ENCODE data around the gene KIF26A.

The KIF26A gene

GRCh38 chr14:104187931-104188726, 49.7 kb downstream of the KIF26A start:
- DNase-seq = peak in 1 of 2 experiments; percentile 13
- TF ChIP-seq GATA1 (IDR thresholded peaks at IDR 0.05; ENCODE audit: low read depth, low read length) = no peak
- TF ChIP-seq POLR2A (IDR thresholded peaks at IDR 0.05; ENCODE audit: low read length) = no peak

GRCh38 chr14:104188727-104189400, 50.5 kb downstream of the KIF26A start:
- no peak for DNase-seq
- no peak for TF ChIP-seq GATA1 (IDR thresholded peaks at IDR 0.05; ENCODE audit: low read depth, low read length)
- no peak for TF ChIP-seq POLR2A (IDR thresholded peaks at IDR 0.05; ENCODE audit: low read length)

GRCh38 chr14:104189629-104190335, 51.4 kb downstream of the KIF26A start:
- DNase-seq = no peak
- TF ChIP-seq GATA1 (IDR thresholded peaks at IDR 0.05; ENCODE audit: low read depth, low read length) (no peak), POLR2A (IDR thresholded peaks at IDR 0.05; ENCODE audit: low read length) (no peak)

- TF ChIP-seq POLR2A (IDR thresholded peaks at IDR 0.05; ENCODE audit: low read length) (no peak), GATA1 (IDR thresholded peaks at IDR 0.05; ENCODE audit: low read depth, low read length) (no peak)
- DNase-seq = no peak
Observed at GRCh38 chr14:104190396-104191000, 52.1 kb downstream of the KIF26A start.

- TF ChIP-seq GATA1 (IDR thresholded peaks at IDR 0.05; ENCODE audit: low read depth, low read length) = no peak
- no peak for TF ChIP-seq POLR2A (IDR thresholded peaks at IDR 0.05; ENCODE audit: low read length)
- DNase-seq = no peak
Observed at GRCh38 chr14:104191409-104191997, 53.1 kb downstream of the KIF26A start.

- no peak for DNase-seq
- TF ChIP-seq POLR2A (IDR thresholded peaks at IDR 0.05; ENCODE audit: low read length) (no peak), GATA1 (IDR thresholded peaks at IDR 0.05; ENCODE audit: low read depth, low read length) (no peak)
Observed at GRCh38 chr14:104192146-104192882, 53.9 kb downstream of the KIF26A start.

- DNase-seq = no peak
- TF ChIP-seq GATA1 (IDR thresholded peaks at IDR 0.05; ENCODE audit: low read depth, low read length) (no peak), POLR2A (IDR thresholded peaks at IDR 0.05; ENCODE audit: low read length) (no peak)
Observed at GRCh38 chr14:104192883-104193245, 54.5 kb downstream of the KIF26A start.

- TF ChIP-seq GATA1 (IDR thresholded peaks at IDR 0.05; ENCODE audit: low read depth, low read length) (no peak), POLR2A (IDR thresholded peaks at IDR 0.05; ENCODE audit: low read length) (no peak)
- no peak for DNase-seq
Observed at GRCh38 chr14:104194016-104194415, 55.6 kb downstream of the KIF26A start.

- TF ChIP-seq POLR2A (IDR thresholded peaks at IDR 0.05; ENCODE audit: low read length) (no peak), GATA1 (IDR thresholded peaks at IDR 0.05; ENCODE audit: low read depth, low read length) (no peak)
- DNase-seq = no peak
Observed at GRCh38 chr14:104194716-104195115, 56.3 kb downstream of the KIF26A start.

GRCh38 chr14:104195361-104195760, 57.0 kb downstream of the KIF26A start:
- TF ChIP-seq POLR2A (IDR thresholded peaks at IDR 0.05; ENCODE audit: low read length) (no peak), GATA1 (IDR thresholded peaks at IDR 0.05; ENCODE audit: low read depth, low read length) (no peak)
- DNase-seq = no peak

- TF ChIP-seq GATA1 (IDR thresholded peaks at IDR 0.05; ENCODE audit: low read depth, low read length) (no peak), POLR2A (IDR thresholded peaks at IDR 0.05; ENCODE audit: low read length) (no peak)
- no peak for DNase-seq
Observed at GRCh38 chr14:104195878-104196277, 57.5 kb downstream of the KIF26A start.

- no peak for DNase-seq
- no peak for TF ChIP-seq POLR2A (IDR thresholded peaks at IDR 0.05; ENCODE audit: low read length)
- no peak for TF ChIP-seq GATA1 (IDR thresholded peaks at IDR 0.05; ENCODE audit: low read depth, low read length)
Observed at GRCh38 chr14:104196461-104197140, 58.2 kb downstream of the KIF26A start.
